ENCODE measurements around the gene CNTN4. TPM values are rescaled to one million over a fixed set of nuclear protein-coding genes. Genes with fewer than 3 reads are reported as not detected.

The CNTN4 gene
- total and polyA plus RNA-seq, 2 experiments from 2014 or later = 0.91 to 4.0 TPM

DNA sequence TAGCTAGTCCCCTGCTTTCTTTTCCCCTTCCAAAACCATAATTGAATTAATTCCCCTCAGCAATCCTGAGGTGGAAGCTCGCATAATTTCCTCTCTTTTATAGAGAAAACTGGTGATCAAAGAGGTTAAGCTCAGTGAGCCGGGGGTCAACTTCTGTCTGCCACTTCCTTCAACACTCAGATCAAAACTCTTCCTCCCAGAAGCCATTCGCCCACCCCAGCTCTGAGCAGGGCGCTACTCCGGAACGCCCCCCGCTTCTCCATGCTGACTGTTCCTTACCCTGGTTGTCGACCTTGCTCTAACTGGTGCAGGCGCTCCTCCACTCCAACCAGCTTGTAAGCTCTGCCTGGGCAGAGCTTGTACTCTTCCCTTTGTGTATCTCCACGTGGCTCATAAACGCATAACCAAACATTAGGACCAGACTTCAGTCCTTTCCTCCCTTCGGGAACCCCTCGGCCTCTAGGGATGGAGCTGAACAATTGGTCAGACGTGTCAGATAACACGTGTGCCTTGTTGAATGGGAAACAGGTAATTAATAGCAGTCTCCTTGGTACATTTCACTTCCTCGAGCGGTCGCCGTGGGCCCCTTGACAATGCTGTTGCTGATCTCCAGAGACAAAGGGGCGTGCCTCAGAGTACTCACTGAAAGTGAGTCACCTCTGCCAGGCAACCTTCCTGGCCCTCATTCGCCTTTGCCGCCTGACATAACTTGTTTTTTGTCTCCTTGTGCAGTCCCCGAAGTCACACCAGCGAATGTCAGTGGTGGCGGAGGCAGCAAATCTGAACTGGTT lies 939.7 kb downstream of the CNTN4 start:
- Histone ChIP-seq H3K4me2 (no peak overlapping the region), H4K20me1 (replicated peaks; ENCODE audit: insufficient read depth) (no peaks in the 10 kb centered on the region), H3K4me3 (no peak overlapping the region), H3K4me1 (ENCODE audit: insufficient read depth) (peaks cover 13% of the 10 kb centered on the region; the same call in 1 of the 2 replicates), H2AFZ (peak overlapping the region; percentile 91), H3K27ac (ENCODE audit: low read depth) (no peak overlapping the region), H3K27me3 (ENCODE audit: insufficient read depth) (no peaks in the 10 kb centered on the region), H3K36me3 (ENCODE audit: insufficient read depth) (no peaks in the 10 kb centered on the region), H3K9me2 (ENCODE audit: insufficient read depth) (peaks cover 1% of the 10 kb centered on the region; the same call in 1 of the 2 replicates), H3K79me2 (replicated peaks; ENCODE audit: insufficient read depth) (no peaks in the 10 kb centered on the region), H3F3A (replicated peaks; ENCODE audit: low read depth) (no peaks in the 10 kb centered on the region)
- Mint-ChIP-seq H3K9me3 (peaks cover 98% of the 10 kb centered on the region), H3K27me3 (ENCODE audit: insufficient read depth, low read depth, poor library complexity) (peaks cover 4% of the 10 kb centered on the region), H3K36me3 (ENCODE audit: low read depth) (peaks cover 41% of the 10 kb centered on the region), H3K4me1 (no peaks in the 10 kb centered on the region), H3K4me3 (no peak overlapping the region), H3K27ac (no peak overlapping the region)
- DNase-seq (ENCODE audit: low spot score) (peak; percentile 27), ATAC-seq (no peak)
- TF ChIP-seq STAT1 (IDR thresholded peaks at IDR 0.05; ENCODE audit: unreplicated experiment) (no peak), JUNB (IDR thresholded peaks at IDR 0.05; ENCODE audit: unreplicated experiment) (no peak), POLR2AphosphoS5 (IDR thresholded peaks at IDR 0.05; ENCODE audit: low read depth) (no peak), EZH2 (IDR thresholded peaks at IDR 0.05; ENCODE audit: low read depth, unreplicated experiment) (no peak), CREB1 (CRISPR knock-in tag; IDR thresholded peaks at IDR 0.05; ENCODE audit: low read depth) (no peak), ZNF114 (CRISPR knock-in tag; IDR thresholded peaks at IDR 0.05) (no peak), ZNF331 (CRISPR knock-in tag; IDR thresholded peaks at IDR 0.05; ENCODE audit: low read depth) (no peak), NANOG (IDR thresholded peaks at IDR 0.05; ENCODE audit: borderline replicate concordance) (no peak), EZH2phosphoT487 (IDR thresholded peaks at IDR 0.05; ENCODE audit: unreplicated experiment) (no peak)
- TF ChIP-seq, protein P1, sequence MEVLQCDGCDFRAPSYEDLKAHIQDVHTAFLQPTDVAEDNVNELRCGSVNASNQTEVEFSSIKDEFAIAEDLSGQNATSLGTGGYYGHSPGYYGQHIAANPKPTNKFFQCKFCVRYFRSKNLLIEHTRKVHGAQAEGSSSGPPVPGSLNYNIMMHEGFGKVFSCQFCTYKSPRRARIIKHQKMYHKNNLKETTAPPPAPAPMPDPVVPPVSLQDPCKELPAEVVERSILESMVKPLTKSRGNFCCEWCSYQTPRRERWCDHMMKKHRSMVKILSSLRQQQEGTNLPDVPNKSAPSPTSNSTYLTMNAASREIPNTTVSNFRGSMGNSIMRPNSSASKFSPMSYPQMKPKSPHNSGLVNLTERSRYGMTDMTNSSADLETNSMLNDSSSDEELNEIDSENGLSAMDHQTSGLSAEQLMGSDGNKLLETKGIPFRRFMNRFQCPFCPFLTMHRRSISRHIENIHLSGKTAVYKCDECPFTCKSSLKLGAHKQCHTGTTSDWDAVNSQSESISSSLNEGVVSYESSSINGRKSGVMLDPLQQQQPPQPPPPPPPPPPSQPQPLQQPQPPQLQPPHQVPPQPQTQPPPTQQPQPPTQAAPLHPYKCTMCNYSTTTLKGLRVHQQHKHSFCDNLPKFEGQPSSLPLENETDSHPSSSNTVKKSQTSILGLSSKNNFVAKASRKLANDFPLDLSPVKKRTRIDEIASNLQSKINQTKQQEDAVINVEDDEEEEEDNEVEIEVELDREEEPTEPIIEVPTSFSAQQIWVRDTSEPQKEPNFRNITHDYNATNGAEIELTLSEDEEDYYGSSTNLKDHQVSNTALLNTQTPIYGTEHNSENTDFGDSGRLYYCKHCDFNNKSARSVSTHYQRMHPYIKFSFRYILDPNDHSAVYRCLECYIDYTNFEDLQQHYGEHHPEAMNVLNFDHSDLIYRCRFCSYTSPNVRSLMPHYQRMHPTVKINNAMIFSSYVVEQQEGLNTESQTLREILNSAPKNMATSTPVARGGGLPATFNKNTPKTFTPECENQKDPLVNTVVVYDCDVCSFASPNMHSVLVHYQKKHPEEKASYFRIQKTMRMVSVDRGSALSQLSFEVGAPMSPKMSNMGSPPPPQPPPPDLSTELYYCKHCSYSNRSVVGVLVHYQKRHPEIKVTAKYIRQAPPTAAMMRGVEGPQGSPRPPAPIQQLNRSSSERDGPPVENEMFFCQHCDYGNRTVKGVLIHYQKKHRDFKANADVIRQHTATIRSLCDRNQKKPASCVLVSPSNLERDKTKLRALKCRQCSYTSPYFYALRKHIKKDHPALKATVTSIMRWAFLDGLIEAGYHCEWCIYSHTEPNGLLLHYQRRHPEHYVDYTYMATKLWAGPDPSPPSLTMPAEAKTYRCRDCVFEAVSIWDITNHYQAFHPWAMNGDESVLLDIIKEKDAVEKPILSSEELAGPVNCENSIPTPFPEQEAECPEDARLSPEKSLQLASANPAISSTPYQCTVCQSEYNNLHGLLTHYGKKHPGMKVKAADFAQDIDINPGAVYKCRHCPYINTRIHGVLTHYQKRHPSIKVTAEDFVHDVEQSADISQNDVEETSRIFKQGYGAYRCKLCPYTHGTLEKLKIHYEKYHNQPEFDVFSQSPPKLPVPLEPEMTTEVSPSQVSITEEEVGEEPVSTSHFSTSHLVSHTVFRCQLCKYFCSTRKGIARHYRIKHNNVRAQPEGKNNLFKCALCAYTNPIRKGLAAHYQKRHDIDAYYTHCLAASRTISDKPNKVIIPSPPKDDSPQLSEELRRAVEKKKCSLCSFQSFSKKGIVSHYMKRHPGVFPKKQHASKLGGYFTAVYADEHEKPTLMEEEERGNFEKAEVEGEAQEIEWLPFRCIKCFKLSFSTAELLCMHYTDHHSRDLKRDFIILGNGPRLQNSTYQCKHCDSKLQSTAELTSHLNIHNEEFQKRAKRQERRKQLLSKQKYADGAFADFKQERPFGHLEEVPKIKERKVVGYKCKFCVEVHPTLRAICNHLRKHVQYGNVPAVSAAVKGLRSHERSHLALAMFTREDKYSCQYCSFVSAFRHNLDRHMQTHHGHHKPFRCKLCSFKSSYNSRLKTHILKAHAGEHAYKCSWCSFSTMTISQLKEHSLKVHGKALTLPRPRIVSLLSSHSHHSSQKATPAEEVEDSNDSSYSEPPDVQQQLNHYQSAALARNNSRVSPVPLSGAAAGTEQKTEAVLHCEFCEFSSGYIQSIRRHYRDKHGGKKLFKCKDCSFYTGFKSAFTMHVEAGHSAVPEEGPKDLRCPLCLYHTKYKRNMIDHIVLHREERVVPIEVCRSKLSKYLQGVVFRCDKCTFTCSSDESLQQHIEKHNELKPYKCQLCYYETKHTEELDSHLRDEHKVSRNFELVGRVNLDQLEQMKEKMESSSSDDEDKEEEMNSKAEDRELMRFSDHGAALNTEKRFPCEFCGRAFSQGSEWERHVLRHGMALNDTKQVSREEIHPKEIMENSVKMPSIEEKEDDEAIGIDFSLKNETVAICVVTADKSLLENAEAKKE (CRISPR knock-in tag; IDR thresholded peaks at IDR 0.05) = no peak
- TF ChIP-seq, protein P2, sequence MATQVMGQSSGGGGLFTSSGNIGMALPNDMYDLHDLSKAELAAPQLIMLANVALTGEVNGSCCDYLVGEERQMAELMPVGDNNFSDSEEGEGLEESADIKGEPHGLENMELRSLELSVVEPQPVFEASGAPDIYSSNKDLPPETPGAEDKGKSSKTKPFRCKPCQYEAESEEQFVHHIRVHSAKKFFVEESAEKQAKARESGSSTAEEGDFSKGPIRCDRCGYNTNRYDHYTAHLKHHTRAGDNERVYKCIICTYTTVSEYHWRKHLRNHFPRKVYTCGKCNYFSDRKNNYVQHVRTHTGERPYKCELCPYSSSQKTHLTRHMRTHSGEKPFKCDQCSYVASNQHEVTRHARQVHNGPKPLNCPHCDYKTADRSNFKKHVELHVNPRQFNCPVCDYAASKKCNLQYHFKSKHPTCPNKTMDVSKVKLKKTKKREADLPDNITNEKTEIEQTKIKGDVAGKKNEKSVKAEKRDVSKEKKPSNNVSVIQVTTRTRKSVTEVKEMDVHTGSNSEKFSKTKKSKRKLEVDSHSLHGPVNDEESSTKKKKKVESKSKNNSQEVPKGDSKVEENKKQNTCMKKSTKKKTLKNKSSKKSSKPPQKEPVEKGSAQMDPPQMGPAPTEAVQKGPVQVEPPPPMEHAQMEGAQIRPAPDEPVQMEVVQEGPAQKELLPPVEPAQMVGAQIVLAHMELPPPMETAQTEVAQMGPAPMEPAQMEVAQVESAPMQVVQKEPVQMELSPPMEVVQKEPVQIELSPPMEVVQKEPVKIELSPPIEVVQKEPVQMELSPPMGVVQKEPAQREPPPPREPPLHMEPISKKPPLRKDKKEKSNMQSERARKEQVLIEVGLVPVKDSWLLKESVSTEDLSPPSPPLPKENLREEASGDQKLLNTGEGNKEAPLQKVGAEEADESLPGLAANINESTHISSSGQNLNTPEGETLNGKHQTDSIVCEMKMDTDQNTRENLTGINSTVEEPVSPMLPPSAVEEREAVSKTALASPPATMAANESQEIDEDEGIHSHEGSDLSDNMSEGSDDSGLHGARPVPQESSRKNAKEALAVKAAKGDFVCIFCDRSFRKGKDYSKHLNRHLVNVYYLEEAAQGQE (IDR thresholded peaks at IDR 0.05; ENCODE audit: unreplicated experiment) = no peak
- TF ChIP-seq, protein P3, sequence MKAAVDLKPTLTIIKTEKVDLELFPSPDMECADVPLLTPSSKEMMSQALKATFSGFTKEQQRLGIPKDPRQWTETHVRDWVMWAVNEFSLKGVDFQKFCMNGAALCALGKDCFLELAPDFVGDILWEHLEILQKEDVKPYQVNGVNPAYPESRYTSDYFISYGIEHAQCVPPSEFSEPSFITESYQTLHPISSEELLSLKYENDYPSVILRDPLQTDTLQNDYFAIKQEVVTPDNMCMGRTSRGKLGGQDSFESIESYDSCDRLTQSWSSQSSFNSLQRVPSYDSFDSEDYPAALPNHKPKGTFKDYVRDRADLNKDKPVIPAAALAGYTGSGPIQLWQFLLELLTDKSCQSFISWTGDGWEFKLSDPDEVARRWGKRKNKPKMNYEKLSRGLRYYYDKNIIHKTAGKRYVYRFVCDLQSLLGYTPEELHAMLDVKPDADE (IDR thresholded peaks at IDR 0.05) = no peak
- TF ChIP-seq, protein P4, sequence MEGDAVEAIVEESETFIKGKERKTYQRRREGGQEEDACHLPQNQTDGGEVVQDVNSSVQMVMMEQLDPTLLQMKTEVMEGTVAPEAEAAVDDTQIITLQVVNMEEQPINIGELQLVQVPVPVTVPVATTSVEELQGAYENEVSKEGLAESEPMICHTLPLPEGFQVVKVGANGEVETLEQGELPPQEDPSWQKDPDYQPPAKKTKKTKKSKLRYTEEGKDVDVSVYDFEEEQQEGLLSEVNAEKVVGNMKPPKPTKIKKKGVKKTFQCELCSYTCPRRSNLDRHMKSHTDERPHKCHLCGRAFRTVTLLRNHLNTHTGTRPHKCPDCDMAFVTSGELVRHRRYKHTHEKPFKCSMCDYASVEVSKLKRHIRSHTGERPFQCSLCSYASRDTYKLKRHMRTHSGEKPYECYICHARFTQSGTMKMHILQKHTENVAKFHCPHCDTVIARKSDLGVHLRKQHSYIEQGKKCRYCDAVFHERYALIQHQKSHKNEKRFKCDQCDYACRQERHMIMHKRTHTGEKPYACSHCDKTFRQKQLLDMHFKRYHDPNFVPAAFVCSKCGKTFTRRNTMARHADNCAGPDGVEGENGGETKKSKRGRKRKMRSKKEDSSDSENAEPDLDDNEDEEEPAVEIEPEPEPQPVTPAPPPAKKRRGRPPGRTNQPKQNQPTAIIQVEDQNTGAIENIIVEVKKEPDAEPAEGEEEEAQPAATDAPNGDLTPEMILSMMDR (conservative IDR thresholded peaks at IDR 0.05; ENCODE audit: low read depth in 2 of 2) = no peak

Measured in GM23338 (cell line).